Brain pericyte (primary cell): ENCODE measurements around the gene A2M.
"Not testable (repeated sequence)": the region's sequence is repeated elsewhere in the genome, so short reads cannot be mapped to it uniquely, and the experiment has no call there.

ENCODE experiments used
- DNase-seq: peaks from one replicate; pipeline ENCODE4 v3.0.0-alpha.2; 2012; ENCODE audit warnings: low read depth, low spot score

The A2M gene

DNA sequence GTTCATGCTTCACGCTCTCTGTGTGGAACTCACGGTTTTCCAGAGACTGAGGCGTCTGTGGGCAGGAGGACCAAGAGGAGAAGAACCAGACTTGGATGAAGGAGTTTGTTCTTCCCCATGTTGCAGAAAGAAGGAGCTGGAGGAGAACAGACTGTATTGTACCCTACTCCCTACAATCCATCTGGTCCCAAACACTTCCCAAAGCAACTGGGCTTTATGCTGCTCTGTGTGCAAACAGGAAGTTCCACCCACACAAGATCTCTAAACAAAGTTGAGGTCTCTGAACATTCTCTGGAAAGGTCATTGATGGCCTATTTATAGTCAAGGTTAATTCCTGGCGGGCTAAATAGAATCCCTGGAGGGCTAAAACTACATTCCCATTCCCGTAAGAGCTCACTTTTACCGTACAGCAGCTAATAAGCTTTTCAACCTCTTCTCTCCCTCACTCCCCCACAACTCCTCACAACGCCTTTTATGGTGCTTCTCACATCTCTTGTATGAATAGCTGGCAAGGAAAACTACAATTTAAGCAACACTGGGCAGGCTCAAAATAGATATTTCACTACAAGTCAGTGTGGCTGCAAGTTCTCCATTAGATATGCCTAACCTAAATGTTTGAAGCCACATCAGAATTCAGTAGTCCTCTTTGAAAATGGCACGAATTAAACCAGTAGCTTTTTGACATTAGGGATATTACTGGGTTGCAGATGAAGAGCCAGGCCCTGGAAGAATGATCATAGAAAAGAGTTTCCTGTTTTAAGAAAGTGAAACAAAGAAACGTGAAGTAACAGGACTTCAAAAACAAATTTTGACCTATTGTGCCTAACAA, at the start of gene A2M:
A2M (minus strand) TSS at position 189 of the 829 bp plus-strand sequence; CDS start at position 119, 70 bp downstream.
- DNase-seq = no peak

DNA sequence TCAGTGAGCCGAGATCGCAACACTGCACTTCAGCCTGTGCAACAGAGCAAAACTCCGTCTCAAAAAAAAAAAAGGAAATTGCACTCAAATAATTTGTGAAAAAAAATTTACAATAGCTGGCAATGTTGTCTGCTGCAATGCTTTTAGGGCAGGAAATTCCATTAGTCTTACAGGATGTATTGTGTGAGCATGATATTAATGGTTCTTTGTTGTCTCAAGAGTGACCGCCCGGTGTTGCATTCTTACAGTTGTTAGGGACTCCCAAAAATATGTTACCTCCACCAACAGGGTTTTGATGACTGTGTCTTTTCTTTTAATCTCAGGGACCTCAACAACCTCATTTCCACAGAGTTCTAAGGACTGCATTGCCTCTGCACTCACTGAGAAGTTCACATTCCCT, 47.7 kb upstream of the A2M start:
- DNase-seq = no peak

DNA sequence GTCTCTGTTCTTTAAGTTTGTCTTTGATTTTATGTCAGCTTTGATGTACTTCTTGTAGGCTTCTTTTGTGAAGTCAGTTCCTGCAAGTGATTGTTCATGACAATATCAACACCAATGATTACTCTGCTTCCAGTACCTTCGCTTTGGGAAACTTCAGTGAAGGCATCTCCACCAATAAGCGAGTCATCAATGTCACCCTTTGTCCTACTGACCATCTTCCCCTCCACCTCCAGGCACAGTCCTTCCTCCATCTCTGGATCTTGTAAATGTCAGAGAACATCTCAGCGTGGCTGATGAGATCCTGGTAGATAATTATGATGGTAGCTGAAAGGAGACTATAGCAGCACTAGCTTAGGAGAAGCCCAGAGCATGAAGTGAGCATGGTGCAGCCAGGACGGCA, 40.4 kb upstream of the A2M start:
- no peak for DNase-seq

DNA sequence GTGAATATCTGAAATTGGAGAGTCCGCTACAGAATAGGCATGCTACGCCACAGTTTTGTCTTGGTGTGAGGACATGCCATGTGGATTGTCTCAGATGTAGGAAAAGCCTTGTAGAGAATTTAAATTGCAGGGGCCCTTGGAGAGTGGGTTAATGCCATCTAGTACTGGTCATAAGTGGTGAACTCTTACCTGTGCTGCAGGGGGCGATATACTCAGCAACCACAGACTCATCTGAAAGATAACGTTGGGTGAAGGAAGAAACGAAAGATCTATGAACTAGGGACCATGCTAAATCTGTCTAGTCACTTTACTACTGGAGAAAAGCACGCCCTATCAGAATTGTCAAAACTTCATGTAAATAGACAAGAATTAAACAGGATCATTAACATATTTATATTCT, 33.7 kb upstream of the A2M start:
- DNase-seq = no peak

DNA sequence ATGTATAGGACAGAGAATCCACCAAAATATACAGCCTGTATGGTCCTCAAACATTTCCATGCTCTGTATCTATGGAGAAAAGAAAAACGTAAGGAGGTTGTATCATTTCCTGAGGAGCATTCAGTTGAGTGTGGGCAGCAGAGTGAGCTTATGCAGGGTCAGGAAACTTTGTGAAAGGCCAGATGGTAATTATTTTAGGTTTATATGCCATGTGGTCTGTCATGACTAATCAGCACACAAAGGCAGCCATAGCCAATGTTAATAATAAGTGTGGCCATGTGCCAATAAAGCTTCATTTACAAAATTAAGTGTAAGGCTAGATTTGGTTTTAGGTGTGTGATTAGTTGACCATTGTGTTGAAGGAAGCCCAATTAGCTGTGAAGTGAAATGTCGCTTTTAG, 33.2 kb upstream of the A2M start:
- DNase-seq = no peak

DNA sequence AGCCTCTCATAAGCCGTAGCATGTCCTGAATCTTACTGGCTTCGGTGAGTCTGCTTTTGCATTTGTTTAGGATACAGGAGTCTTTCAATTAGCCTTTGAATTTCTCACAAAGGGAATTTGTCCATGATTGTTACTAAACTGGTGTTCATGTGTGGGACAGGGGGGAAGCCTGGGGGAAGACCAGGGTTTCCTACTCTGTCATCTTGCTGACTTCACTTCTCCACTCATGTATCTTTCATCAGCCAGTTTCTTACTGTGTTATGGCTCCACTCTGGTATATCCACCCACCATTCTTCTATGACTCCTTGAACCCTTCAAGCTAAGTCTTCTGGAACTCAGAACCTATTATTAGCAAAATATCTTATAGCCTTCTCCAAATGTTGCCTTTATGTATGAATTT, 31.7 kb upstream of the A2M start:
- DNase-seq = no peak

DNA sequence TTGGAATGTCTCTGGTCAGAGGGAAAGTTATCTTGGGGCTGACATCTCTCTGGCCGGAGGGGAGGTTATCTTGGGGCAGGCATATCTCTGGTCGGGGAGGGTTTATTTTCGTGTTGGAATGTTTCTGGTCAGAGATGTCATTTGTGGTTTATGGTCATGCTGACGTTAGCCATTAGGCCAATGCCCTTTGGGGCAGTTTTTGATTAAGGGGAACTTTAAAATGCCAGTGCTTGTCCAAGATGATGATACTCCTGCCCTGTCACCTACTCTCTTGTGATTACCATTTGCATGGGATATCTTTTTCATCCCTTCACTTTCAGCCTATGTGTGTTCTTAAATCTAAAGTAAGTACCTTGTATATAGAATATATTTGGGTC, 29.0 kb upstream of the A2M start:
- DNase-seq = no peak

DNA sequence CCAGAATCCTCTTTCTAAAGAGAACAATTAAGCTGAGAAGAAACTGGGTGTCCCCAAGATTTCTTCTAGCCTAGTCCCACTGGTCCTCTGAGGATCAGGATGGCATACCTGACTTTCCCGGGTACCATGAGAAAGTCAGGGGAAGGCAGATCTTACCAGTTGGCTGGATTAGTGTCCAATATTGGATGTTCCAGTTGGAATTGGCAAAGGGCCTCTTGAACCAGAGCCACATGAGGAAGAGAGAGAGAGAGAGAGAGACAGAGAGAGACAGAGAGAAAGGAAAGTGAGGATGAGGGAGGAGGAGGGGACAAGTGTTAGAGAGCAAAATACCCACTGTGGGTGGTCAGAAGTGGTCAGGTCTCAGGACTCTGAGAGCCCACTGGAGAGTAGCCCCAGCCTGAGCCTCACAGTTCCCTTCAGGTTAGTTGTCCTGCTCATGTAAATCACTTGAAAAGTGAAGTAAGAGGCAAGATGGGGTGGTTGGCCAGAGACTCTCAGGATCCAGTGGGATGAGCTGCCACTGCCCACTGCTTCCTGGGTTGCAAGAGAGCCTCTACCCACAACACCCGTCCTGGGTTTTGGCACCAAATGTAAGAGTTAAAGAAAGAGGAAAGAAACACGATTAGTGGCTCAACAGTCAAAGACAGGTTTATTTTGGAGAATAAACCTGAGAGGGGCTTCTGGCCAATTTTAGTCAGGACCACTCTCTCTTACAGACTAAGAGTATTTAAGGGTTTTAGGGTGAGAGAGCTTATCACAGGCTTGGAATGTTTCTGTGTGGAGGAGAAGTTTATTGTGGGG, 28.4 kb upstream of the A2M start:
- no peak for DNase-seq

DNA sequence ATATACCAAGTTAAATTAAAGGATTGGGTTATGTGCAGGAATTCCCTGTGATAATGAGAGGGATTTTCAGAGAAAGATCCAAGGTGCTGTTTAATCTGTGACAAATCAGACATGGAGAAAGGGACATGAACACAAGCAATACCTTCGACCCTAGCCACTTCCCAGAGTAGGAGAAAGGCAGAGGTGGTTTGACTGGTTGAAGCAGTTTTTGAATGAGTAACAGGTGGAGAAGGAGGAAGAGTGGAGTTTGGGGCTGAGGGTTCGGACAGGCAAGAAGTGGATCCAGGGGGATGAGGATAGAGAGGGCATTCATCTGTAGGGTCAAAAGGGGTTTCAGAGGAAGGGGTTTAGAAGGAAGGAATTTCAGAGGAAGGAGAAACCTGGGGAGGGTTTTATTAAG, 27.4 kb upstream of the A2M start:
- DNase-seq = no peak

DNA sequence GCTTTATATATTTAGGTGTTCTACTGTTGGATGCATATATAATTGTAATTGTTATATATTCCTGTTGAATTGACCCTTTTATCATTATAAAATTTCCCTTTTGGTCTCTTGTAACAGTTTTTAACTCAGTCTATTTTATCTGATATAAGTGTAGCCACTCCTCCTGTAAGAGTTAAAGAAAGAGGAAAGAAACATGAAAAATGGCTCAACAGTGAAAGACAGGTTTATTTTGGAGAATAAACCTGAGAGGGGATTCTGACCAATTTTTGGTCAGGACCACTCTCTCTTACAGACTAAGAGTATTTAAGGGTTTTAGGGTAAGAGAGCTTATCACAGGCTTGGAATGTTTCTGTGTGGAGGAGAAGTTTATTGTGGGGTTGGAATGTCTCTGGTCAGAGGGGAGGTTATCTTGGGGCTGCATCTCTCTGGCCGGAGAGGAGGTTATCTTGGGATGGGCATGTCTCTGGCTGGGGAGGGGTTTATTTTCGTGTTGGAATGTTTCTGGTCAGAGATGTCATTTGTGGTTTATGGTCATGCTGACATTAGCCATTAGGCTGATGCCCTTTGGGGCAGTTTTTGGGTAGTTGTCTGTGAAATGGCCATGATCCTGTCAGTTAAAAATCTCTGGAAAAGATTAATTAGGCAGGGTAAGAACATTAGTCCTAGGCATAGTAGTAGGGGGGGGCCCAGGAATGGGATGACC, 24.0 kb upstream of the A2M start:
- not testable (repeated sequence) for DNase-seq

DNA sequence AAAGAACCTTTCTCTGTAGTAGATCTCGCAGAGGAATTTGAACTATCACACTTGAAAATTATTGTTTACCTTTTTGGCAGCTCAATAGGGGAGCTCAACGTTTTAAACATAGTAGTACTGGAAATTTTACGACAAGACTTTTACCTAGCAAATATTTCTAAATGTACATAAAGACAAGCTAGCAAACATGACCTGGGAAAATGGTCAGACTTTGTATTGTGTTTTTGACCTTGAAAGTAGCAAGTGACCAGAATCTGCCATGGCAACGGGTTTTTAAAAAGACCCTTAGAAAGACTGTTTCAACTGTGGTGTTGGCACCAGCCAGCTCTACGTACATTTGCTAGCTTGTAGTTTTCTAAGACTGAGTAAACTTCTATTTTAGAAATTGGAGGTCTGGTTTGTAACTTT, 20.2 kb upstream of the A2M start:
- no peak for DNase-seq

DNA sequence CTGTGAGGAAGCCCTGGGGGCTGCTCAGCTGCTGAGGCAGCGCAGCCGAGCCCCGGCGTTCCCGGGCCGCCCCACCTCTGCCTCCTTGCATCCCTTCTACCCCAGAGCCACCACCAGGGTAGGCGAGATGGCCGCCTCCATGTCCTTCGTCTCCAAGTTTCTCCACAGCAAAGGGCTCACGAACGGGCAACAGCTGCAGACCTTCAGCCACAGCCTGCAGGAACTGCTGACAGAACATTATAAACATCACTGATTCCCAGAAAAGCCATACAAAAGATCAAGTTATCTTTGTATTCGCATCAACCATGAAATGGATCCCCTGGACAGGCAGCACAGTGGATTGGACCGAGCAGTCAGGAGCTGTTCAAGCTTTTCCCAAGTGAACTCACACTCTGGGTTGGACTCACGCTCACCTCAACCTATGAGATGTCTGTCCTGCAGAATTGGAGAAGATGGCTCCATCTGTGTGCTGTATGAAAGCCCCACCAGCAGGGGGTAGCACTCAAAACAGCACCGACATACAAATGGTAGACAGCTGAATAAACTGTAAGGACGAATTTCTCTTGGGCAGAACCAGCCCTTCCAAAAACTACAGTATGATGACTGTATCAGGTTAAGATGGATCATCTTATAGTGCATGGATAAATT, 19.4 kb upstream of the A2M start:
- no peak for DNase-seq

DNA sequence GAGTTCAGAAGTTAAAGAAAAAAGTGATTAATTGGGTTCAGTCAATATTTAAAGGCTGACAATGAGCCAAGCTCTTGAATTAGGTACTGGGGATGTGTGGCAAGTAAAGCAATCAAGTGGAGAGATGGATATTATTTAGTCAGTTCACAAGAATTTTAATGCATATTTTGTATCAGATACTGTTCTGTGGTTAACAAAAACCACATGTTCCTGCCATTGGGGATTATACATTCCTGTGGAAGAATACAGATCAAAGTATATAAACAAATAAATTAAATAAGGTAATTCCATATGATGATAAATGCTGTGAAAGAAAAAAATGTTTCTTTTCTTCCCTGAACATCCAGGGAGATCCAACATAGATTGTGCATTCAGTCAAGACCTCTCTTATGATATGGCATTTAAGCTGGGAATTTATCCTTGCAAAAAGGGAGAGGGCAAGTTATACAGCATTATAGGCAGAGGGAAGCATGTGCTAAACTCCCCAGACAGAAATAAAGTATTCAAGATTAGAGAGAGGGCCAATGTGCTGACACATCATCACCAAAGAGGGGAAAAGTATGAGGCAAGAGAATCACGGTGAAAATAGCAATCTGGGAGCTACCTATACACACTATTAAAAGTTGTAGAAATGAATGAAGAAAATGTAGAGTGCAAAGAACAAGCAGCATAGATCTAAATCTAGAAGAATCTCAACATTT, 17.6 kb upstream of the A2M start:
- no peak for DNase-seq

DNA sequence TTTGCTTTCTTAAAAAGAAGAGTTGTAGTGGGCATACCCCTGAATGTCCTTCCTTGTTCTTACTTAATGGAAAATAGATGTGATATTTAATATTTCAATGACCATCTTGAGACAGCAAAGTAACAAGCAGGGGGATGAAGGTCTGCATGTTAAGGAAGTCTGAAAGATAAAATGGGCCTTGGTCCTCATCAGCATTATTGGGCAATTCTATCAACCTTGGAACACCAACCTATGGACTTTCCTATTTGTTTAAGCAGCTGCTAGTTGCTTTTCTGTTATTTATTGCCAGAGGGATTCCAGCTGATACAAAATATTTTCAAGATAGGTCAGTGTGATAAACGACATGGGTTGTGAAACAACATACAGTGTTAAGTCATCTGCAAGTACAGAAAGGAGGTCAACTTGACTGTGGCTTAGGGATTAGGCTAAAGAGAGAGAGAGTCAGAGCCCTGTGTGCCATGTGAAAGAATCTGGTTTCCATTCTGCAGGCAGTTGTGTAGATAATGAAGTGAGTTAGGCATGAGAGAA, 16.4 kb upstream of the A2M start:
- DNase-seq = no peak

DNA sequence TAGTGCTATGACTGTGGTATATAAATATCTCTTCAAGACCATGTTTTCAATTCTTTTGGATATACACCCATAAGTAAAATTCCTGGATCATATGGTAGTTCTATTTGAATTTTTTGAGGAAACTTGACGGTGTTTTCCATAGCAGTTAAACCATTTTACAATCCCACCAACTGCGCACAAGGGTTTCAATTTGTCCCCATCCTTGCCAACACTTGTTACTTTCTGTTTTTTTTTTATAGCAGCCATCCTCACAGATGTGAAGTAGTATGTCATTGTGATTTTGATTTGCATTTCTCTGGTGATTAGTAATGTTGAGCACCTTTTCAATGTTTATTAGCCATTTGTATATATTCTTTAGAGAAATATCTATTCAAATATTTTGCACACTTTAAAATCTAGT, 14.5 kb upstream of the A2M start:
- DNase-seq = no peak

DNA sequence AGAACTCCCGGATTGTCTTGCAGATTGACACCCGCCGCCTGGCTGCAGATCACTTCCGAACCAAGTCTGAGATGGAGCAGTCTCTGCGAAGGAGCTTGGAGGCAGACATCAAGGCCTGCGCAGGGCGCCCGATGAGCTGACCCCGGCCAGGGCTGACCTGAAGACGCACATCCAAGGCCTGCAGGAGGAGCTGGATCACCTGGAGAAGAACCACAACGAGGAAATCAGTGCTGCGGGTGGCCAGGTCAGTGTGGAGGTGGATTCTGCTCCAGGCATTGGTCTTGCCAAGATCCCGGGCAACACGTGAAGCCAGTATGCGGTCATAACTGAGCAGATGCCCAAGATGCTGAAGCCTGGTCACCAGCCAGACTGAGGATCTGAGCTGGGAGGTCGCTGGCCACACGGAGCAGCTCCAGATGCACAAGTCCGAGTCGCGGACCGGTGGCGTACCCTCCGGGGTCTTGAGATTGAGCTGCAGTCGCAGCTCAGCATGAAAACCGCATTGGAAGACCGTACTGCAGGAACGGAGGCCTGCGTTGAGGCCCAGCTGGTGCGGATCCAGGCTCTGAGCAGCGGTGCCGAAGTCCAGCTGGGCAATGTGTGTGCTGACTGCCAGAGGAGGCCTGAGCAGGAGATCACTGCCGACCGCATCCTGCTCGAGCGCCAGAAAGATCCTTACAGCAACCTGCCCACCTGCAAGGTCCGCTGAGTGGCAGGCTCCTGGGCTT, 12.4 kb upstream of the A2M start:
- DNase-seq = no peak

DNA sequence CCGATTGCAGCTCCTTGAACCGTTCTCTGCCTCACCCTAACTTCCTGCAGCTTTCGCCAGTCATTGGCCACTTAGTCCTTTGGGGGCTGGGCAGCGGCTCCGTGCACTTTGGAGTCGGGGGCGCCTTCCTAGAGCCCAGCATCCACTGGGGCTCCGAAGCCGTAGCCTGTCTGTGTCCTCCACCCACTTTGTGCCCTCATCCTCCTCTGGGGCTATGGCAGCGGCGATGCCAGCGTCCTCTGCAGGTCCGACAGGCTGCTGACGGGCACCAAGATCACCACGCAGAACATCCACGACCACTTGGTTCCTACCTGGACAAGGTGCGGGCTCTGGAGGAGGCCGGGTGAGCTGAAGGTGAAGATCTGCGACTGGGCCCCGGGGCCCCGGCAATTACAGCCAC, 11.8 kb upstream of the A2M start:
- DNase-seq = no peak

DNA sequence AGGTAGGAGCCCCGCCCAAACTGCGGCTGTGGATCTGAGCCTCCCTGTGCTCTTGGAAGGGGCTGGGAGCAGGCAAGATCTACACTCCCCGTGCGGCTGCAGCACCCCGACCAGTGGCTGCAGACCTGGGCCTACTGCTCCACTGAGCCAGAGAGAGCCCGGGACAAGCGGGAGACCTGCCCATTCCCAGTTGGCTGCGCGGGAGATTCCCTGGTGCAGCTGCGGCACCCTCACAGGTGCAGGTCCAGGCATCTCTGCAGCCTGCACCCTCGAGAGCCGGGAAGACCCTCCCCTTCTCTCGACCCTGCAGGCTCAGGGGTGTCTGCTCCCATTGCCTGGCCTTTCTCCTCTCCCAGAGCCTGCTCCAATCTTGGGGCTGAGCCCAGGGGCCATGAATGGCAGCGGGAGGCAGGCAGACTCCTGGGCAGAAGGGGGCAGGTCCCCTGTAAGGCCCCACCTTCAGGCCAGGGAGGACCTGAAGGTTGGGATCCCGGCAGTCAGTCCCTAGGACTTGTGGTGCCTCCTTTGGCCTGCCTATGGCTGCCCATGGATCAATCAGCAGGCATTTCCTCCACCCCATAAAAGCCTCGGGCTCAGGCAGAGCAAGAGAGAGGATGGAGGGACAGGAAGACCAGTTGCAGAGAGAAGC, 8.8 kb upstream of the A2M start:
- no peak for DNase-seq

DNA sequence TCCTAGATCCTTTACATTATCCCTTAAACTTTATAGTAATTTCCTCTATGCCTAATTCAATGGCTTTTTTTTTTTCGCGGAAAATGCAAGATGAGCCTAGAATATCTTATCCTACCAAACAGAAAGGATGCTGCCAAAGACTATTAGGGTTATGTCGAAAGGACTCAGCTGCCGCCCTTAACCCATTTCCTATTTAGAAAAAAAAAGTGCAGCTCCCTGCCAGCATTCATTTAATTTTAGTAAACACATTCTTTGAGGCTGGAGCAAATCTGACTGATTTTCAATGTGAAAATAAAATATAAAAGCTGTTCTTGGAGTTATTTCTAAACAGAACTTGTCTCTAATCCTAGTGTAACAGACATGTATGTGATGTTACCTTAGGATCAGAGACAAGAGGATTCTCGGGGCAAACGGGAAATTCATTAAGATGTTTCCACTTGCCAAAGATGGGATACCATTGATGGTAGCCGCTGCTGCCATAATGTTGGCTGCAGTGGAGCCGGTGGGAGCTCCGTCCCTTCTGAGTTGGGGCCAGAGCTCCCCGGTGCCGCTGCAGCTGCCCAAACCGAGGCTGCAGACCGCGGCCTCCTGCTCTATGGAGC, 8.2 kb upstream of the A2M start:
- no peak for DNase-seq
